Ishikawa (cell line): ENCODE results near the gene PARD3.

Source experiments
- CEBPB ChIP-seq: IDR thresholded peaks from 2 replicates; pipeline ENCODE4 v1.6.1; 2012
- CREB1 ChIP-seq: IDR thresholded peaks from 2 replicates; pipeline ENCODE4 v1.6.1; 2012; ENCODE audit warnings: low read depth
- EGR1 ChIP-seq: IDR thresholded peaks from 2 replicates; pipeline ENCODE4 v1.6.1; 2012
- EP300 ChIP-seq: IDR thresholded peaks from 2 replicates; pipeline ENCODE4 v1.6.1; 2012; ENCODE audit warnings: borderline replicate concordance
- FOXM1 ChIP-seq: IDR thresholded peaks from 2 replicates; pipeline ENCODE4 v1.6.1; 2012; ENCODE audit warnings: low read depth, borderline replicate concordance
- NFIC ChIP-seq: IDR thresholded peaks from 2 replicates; pipeline ENCODE4 v1.6.1; 2012
- RAD21 ChIP-seq: IDR thresholded peaks from 2 replicates; pipeline ENCODE4 v1.6.1; 2012; ENCODE audit warnings: low read depth
- TAF1 ChIP-seq: IDR thresholded peaks from 2 replicates; pipeline ENCODE4 v1.6.1; 2012; ENCODE audit warnings: low read depth, mild to moderate bottlenecking
- TCF12 ChIP-seq: IDR thresholded peaks from 2 replicates; pipeline ENCODE4 v1.6.1; 2012; ENCODE audit warnings: low read depth
- TEAD4 ChIP-seq: IDR thresholded peaks from 2 replicates; pipeline ENCODE4 v1.6.1; 2012
- USF1 ChIP-seq: IDR thresholded peaks from 2 replicates; pipeline ENCODE4 v1.6.1; 2012
- YY1 ChIP-seq: IDR thresholded peaks from 2 replicates; pipeline ENCODE4 v1.6.1; 2012; ENCODE audit warnings: low read depth
- ZBTB7A ChIP-seq: IDR thresholded peaks from 2 replicates; pipeline ENCODE4 v1.6.1; 2012; ENCODE audit warnings: low read depth
- TF ChIP-seq, protein P1 (sequence below): IDR thresholded peaks from 2 replicates; pipeline ENCODE4 v1.6.1; 2012; ENCODE audit warnings: low read depth, mild to moderate bottlenecking
- TF ChIP-seq, protein P2 (sequence below): IDR thresholded peaks from 2 replicates; pipeline ENCODE4 v1.6.1; 2012

PARD3 gene

DNA sequence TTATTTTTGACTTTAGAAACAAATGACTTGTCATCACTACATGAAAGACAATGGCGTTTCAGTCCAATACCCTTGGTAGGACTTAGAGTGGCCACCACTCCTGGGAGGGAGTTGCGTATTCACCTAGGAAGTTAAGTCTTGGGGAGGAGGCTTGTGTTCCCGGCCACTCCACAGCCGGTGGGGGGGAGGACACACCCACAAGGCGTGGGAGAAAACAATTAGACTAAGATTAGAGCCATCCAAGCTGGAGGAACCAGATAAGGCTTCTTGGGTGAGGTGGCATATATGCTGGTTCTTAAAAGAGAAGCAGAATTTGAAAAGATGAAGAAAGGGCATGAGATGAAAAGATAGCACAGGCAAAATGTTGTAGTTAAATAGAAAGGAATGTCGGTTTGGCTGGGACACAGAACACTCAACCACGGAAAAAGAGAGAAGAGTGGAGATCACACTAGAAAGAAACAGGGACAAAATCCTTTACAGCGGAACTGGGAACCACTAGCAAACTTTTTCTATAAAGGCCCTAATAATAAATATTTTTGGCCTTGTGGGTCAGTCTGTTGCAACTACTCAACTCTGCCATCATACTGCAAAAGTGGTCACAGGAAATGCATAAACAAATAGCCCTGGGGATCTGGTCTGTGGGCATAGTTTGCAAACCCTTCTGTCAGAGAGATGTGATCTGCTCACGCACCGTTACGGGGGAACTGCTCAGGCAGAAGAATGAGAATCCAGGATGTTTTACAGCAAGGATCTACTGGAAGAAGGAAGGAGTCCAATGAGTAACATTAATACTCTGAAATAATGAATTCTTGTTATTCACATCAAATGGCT lies 651.8 kb downstream of the PARD3 start:
- TF ChIP-seq CREB1 (no peak), NFIC (no peak), USF1 (no peak), CEBPB (no peak), EGR1 (no peak), YY1 (no peak), TAF1 (no peak), TCF12 (no peak), EP300 (no peak), ZBTB7A (no peak), TEAD4 (no peak), RAD21 (no peak), FOXM1 (no peak)
- TF ChIP-seq, protein P1, sequence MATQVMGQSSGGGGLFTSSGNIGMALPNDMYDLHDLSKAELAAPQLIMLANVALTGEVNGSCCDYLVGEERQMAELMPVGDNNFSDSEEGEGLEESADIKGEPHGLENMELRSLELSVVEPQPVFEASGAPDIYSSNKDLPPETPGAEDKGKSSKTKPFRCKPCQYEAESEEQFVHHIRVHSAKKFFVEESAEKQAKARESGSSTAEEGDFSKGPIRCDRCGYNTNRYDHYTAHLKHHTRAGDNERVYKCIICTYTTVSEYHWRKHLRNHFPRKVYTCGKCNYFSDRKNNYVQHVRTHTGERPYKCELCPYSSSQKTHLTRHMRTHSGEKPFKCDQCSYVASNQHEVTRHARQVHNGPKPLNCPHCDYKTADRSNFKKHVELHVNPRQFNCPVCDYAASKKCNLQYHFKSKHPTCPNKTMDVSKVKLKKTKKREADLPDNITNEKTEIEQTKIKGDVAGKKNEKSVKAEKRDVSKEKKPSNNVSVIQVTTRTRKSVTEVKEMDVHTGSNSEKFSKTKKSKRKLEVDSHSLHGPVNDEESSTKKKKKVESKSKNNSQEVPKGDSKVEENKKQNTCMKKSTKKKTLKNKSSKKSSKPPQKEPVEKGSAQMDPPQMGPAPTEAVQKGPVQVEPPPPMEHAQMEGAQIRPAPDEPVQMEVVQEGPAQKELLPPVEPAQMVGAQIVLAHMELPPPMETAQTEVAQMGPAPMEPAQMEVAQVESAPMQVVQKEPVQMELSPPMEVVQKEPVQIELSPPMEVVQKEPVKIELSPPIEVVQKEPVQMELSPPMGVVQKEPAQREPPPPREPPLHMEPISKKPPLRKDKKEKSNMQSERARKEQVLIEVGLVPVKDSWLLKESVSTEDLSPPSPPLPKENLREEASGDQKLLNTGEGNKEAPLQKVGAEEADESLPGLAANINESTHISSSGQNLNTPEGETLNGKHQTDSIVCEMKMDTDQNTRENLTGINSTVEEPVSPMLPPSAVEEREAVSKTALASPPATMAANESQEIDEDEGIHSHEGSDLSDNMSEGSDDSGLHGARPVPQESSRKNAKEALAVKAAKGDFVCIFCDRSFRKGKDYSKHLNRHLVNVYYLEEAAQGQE = no peak
- TF ChIP-seq, protein P2, sequence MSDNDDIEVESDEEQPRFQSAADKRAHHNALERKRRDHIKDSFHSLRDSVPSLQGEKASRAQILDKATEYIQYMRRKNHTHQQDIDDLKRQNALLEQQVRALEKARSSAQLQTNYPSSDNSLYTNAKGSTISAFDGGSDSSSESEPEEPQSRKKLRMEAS = no peak

- TF ChIP-seq EGR1 (no peak), NFIC (no peak), TEAD4 (no peak)
- TF ChIP-seq, protein P2 = no peak
These were observed 653.2 kb downstream of the PARD3 start for GRCh38 chr10:34161777-34162370.

DNA sequence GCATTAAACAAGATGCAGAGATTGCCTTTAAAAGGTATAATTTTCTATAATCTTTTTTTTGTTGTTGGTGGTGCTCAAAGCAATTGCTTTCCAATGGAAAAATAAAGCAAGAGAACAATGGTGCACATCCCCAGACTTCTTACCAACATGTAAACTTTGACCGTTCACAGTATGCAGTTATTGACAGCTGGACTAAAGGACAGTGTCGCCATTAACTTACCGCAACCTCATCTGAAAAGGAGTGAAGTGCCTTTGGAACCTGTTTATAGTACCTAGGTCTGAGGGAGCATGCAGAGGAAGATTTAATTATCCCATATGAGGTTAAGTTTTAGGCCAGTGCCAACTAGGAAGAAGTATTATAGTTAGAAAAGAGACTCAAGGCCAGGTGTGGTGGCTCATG lies 654.5 kb downstream of the PARD3 start:
- TF ChIP-seq, protein P1 = no peak
- TF ChIP-seq, protein P2 = no peak
- TF ChIP-seq ZBTB7A = no peak
- no peak for TF ChIP-seq TCF12
- no peak for TF ChIP-seq RAD21

GRCh38 chr10:34157501-34157900 lies 657.6 kb downstream of the PARD3 start:
- TF ChIP-seq EGR1 = no peak
- TF ChIP-seq TCF12 = no peak
- no peak for TF ChIP-seq YY1
- TF ChIP-seq ZBTB7A = no peak
- no peak for TF ChIP-seq FOXM1
- TF ChIP-seq, protein P1 = no peak
- TF ChIP-seq NFIC = no peak
- no peak for TF ChIP-seq RAD21

- TF ChIP-seq ZBTB7A (no peak), TCF12 (no peak)
These were observed 658.2 kb downstream of the PARD3 start for GRCh38 chr10:34156781-34157425.
